Astrocyte (in vitro differentiated cells and primary cell): Measurements from ENCODE around the gene DEPP1. TPM values are rescaled to one million over a fixed set of nuclear protein-coding genes. Genes with fewer than 3 reads are reported as not detected.

ENCODE experiments used
- DNase-seq: peaks from one replicate; pipeline ENCODE4 v3.0.0-alpha.2; 2010; ENCODE audit warnings: low read depth
- FAIRE-seq: peaks from 2 replicates; lab custom pipeline; 2011; peaks lifted over from hg19 to GRCh38; lab: Jason Lieb, UNC
- H2AFZ ChIP-seq: 2 replicates; pipeline ENCODE4 v1.6.0; 2012; ENCODE audit warnings: low read depth, low read length, inconsistent platforms
- H3K27ac ChIP-seq: 2 replicates; pipeline ENCODE4 v1.5.1; 2011; ENCODE audit warnings: low read depth, low read length, inconsistent platforms
- H3K27me3 ChIP-seq: 2 replicates; pipeline ENCODE4 v1.6.0; 2011; ENCODE audit warnings: low read length, inconsistent platforms; ENCODE audit not compliant: insufficient read depth
- H3K36me3 ChIP-seq: 2 replicates; pipeline ENCODE4 v1.5.1; 2011; ENCODE audit warnings: low read length, inconsistent platforms; ENCODE audit not compliant: insufficient read depth
- H3K4me1 ChIP-seq: 2 replicates; pipeline ENCODE4 v1.5.1; 2011; ENCODE audit warnings: low read length, inconsistent platforms; ENCODE audit not compliant: insufficient read depth
- H3K4me2 ChIP-seq: 2 replicates; pipeline ENCODE4 v1.6.0; 2012; ENCODE audit warnings: low read length, inconsistent platforms
- H3K4me3 ChIP-seq: 2 replicates; pipeline ENCODE4 v1.5.1; 2011; ENCODE audit warnings: low read depth, mild to moderate bottlenecking, low read length, inconsistent platforms; ENCODE audit not compliant: insufficient read depth
- H3K79me2 ChIP-seq: 2 replicates; pipeline ENCODE4 v1.6.0; 2012; ENCODE audit warnings: mild to moderate bottlenecking, low read length, inconsistent platforms; ENCODE audit not compliant: insufficient read depth
- H3K9ac ChIP-seq: 2 replicates; pipeline ENCODE4 v1.6.0; 2012; ENCODE audit warnings: mild to moderate bottlenecking, low read length, inconsistent platforms
- H3K9me3 ChIP-seq: 2 replicates; pipeline ENCODE4 v1.5.1; 2012; ENCODE audit warnings: low read depth, mild to moderate bottlenecking, low read length, inconsistent platforms; ENCODE audit not compliant: insufficient read depth
- H4K20me1 ChIP-seq: 2 replicates; pipeline ENCODE4 v1.6.0; 2012; ENCODE audit warnings: low read length, inconsistent platforms; ENCODE audit not compliant: insufficient read depth
- H3K27ac Mint-ChIP-seq: one replicate; pipeline ENCODE4 v1.8.0; 2021; ENCODE audit warnings: mild to moderate bottlenecking, mixed read lengths; ENCODE audit not compliant: unreplicated experiment
- H3K27me3 Mint-ChIP-seq: one replicate; pipeline ENCODE4 v1.8.0; 2021; ENCODE audit warnings: low read depth, mixed read lengths; ENCODE audit not compliant: unreplicated experiment
- H3K36me3 Mint-ChIP-seq: one replicate; pipeline ENCODE4 v1.8.0; 2021; ENCODE audit warnings: low read depth, mixed read lengths; ENCODE audit not compliant: unreplicated experiment
- H3K4me1 Mint-ChIP-seq: one replicate; pipeline ENCODE4 v1.8.0; 2021; ENCODE audit warnings: low read depth, mixed read lengths; ENCODE audit not compliant: unreplicated experiment
- H3K4me3 Mint-ChIP-seq: one replicate; pipeline ENCODE4 v1.8.0; 2021; ENCODE audit warnings: mild to moderate bottlenecking, moderate library complexity, mixed read lengths; ENCODE audit not compliant: unreplicated experiment
- H3K9me3 Mint-ChIP-seq: one replicate; pipeline ENCODE4 v1.8.0; 2021; ENCODE audit warnings: mild to moderate bottlenecking, mixed read lengths; ENCODE audit not compliant: unreplicated experiment
- EZH2 ChIP-seq: IDR thresholded peaks from 2 replicates; pipeline ENCODE4 v1.6.1; 2012; ENCODE audit warnings: mild to moderate bottlenecking, low read length, inconsistent platforms; ENCODE audit not compliant: insufficient read depth
- total RNA-seq: library from RNA; stranded (reverse); gene quantifications from 2 replicates; pipeline ENCODE4 v1.2.1, GENCODE V29; 2021
- TF ChIP-seq, protein P1 (sequence below): IDR thresholded peaks from 2 replicates; pipeline ENCODE4 v1.5.1; 2011; ENCODE audit warnings: low read depth, mild to moderate bottlenecking, inconsistent platforms, low read length, moderate library complexity; ENCODE audit not compliant: insufficient read depth

Gene DEPP1
- total RNA-seq, 1 donor from 2014 or later: 6.6 TPM

DNA sequence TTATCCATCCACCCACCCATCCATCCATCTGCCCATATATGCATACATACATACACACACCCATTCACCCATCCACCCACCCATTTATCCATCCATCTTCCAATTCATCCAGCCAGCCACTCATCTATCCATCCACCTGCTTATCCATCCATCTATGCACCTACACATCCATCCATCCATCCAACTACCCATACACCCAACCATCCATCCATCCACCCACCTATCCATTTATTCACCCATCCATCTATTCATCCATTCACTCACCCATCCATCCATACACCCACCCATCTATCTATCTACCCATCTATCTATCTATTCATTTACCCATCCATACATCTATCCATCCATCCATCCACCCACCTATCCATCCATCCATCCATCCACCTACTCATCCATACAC is 50.1 kb downstream of the DEPP1 start:
- Histone ChIP-seq H3K4me1 (no peaks in the 10 kb centered on the region), H3K79me2 (no peaks in the 10 kb centered on the region), H3K27ac (no peak overlapping the region), H2AFZ (no peak overlapping the region), H3K9me3 (no peaks in the 10 kb centered on the region), H3K4me3 (no peak overlapping the region), H3K36me3 (no peaks in the 10 kb centered on the region), H3K27me3 (peaks cover under 1% of the 10 kb centered on the region), H3K9ac (no peak overlapping the region), H3K4me2 (no peak overlapping the region), H4K20me1 (no peaks in the 10 kb centered on the region)
- Mint-ChIP-seq H3K4me3 (no peak overlapping the region), H3K9me3 (peaks cover 7% of the 10 kb centered on the region), H3K36me3 (no peaks in the 10 kb centered on the region), H3K4me1 (no peaks in the 10 kb centered on the region), H3K27me3 (peaks cover 24% of the 10 kb centered on the region), H3K27ac (no peak overlapping the region)
- FAIRE-seq: no peak
- TF ChIP-seq, protein P1, sequence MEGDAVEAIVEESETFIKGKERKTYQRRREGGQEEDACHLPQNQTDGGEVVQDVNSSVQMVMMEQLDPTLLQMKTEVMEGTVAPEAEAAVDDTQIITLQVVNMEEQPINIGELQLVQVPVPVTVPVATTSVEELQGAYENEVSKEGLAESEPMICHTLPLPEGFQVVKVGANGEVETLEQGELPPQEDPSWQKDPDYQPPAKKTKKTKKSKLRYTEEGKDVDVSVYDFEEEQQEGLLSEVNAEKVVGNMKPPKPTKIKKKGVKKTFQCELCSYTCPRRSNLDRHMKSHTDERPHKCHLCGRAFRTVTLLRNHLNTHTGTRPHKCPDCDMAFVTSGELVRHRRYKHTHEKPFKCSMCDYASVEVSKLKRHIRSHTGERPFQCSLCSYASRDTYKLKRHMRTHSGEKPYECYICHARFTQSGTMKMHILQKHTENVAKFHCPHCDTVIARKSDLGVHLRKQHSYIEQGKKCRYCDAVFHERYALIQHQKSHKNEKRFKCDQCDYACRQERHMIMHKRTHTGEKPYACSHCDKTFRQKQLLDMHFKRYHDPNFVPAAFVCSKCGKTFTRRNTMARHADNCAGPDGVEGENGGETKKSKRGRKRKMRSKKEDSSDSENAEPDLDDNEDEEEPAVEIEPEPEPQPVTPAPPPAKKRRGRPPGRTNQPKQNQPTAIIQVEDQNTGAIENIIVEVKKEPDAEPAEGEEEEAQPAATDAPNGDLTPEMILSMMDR: no peak
- no peak for TF ChIP-seq EZH2
- DNase-seq: no peak

DNA sequence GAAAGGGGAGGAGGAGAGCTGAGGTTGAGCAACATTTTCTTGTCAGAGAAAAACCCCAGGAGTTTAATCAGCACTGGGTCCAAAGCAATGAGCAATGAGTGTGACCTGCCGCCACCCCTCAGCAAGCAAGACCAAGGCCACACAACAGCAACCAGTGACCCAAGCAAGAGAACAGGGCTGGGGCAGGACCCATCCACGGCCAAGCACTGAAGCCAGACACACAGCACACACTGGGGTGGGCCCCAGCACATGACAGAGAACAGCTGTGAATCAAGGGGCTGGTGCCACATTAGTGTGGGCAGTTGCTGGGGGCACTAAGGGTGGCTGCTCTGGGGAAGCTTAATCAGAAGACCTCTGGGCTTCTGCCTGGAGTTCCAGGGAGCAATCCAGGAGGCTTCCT is 51.3 kb downstream of the DEPP1 start:
- Histone ChIP-seq H2AFZ (no peak overlapping the region), H3K27me3 (peaks cover 3% of the 10 kb centered on the region), H4K20me1 (no peaks in the 10 kb centered on the region), H3K9ac (no peak overlapping the region), H3K36me3 (no peaks in the 10 kb centered on the region), H3K4me2 (no peak overlapping the region), H3K4me1 (no peaks in the 10 kb centered on the region), H3K9me3 (no peaks in the 10 kb centered on the region), H3K79me2 (no peaks in the 10 kb centered on the region), H3K27ac (no peak overlapping the region), H3K4me3 (no peak overlapping the region)
- Mint-ChIP-seq H3K36me3 (no peaks in the 10 kb centered on the region), H3K27me3 (peaks cover 28% of the 10 kb centered on the region), H3K4me3 (no peak overlapping the region), H3K9me3 (peaks cover 10% of the 10 kb centered on the region), H3K4me1 (no peaks in the 10 kb centered on the region), H3K27ac (no peak overlapping the region)
- FAIRE-seq (no peak), DNase-seq (peak; percentile 39)
- TF ChIP-seq EZH2: no peak
- TF ChIP-seq, protein P1: no peak

DNA sequence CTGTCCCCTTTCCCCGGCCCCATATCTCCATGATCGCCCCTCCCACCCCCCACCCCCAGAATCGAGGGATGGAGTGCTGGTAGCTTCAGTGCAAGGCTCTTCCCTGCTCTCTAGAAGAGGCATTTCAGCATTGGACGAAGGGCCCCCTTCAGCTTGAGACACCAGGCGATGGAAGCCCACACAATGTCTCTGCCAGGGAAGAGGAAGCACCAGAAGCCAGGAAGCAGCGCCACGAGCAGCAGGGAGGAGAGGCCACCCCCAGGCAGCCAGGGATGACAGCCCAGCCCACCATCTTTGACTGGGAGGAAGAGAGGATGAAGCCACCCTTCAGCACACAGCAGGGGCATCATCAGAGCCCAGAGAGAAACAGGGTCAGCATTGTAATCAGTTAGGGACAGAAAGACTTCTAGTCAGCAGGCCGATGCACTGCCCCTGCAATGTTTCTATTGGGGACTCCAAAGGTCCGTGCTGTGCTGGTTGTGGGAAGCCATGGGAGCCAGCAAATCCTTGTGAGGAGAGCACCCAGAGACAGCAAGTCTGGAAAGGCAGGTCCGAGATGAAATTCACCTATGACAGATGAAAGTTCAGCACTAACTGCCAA is 51.8 kb downstream of the DEPP1 start:
- H3K27ac ChIP-seq: no peak overlapping the region
- no peaks in the 10 kb centered on the region for H3K79me2 ChIP-seq
- Mint-ChIP-seq H3K27ac (no peak overlapping the region), H3K9me3 (peaks cover 10% of the 10 kb centered on the region), H3K4me3 (no peak overlapping the region), H3K27me3 (peaks cover 28% of the 10 kb centered on the region), H3K36me3 (no peaks in the 10 kb centered on the region), H3K4me1 (no peaks in the 10 kb centered on the region)
- no peak overlapping the region for H3K9ac ChIP-seq
- H3K9me3 ChIP-seq: no peaks in the 10 kb centered on the region
- H3K4me3 ChIP-seq: no peak overlapping the region
- no peaks in the 10 kb centered on the region for H3K4me1 ChIP-seq
- H3K36me3 ChIP-seq: no peaks in the 10 kb centered on the region
- H3K27me3 ChIP-seq: peaks cover 3% of the 10 kb centered on the region
- FAIRE-seq: no peak
- no peak for DNase-seq
- TF ChIP-seq EZH2: no peak
- TF ChIP-seq, protein P1: no peak
- no peaks in the 10 kb centered on the region for H4K20me1 ChIP-seq
- H2AFZ ChIP-seq: no peak overlapping the region
- no peak overlapping the region for H3K4me2 ChIP-seq
